HepG2 (cell line): ENCODE results near the gene RCC2. TPM values are rescaled to one million over a fixed set of nuclear protein-coding genes. Genes with fewer than 3 reads are reported as not detected.

Source experiments
- ATAC-seq: fragments of 200-7000 bp; cut with Tn5 transposase; 3 replicates; pipeline ENCODE4 v1.9.1; 2020; ENCODE audit warnings: mild to moderate bottlenecking, moderate library complexity
- BruUV-seq: library from RNA; stranded (reverse); fragments of 400-500 nt; replicated peaks from 2 replicates; lab custom pipeline; 2021; lab: Mats Ljungman, UMichigan
- CTCF ChIA-PET: fragments of 300-600 bp; formaldehyde crosslinking; extraction: SDS; loops from one replicate; lab custom pipeline; 2021; ENCODE audit warnings: low total read pairs, inconsistent platforms, low intra/inter-chr PET ratio; lab: Yijun Ruan, JAX
- POLR2A ChIA-PET: fragments of 350-600 bp; sonication (Branson Sonifier 250); formaldehyde crosslinking; loops from one replicate; lab custom pipeline; 2020; ENCODE audit warnings: antibody characterized with exemption, inconsistent platforms; lab: Yijun Ruan, JAX
- DNase-seq: peaks from one replicate; pipeline ENCODE4 v3.0.0-alpha.2; 2015; ENCODE audit warnings: low spot score
- FAIRE-seq: peaks from 3 replicates; lab custom pipeline; 2011; peaks lifted over from hg19 to GRCh38; lab: Jason Lieb, UNC
- H2AFZ ChIP-seq: one replicate; pipeline ENCODE4 v1.6.1; 2011; ENCODE audit warnings: low read length, inconsistent platforms
- H3K27ac ChIP-seq: fragments of 300-600 bp; 3 replicates; pipeline ENCODE4 v1.8.0; 2011; ENCODE audit warnings: mixed run types, mild to moderate bottlenecking, mixed read lengths, low read length, inconsistent platforms; ENCODE audit not compliant: insufficient read depth; ENCODE audit errors: extremely low read length
- H3K27me3 ChIP-seq, 2 experiments: fragments of 200-600 bp in 1 of 2; 2 replicates in 1 of 2; 3 replicates in 1 of 2; pipeline versions ENCODE4 v1.6.0 to v1.8.0; 2011; ENCODE audit warnings: low read length in 2 of 2, mild to moderate bottlenecking in 2 of 2, moderate library complexity in 2 of 2, inconsistent platforms in 1 of 2; ENCODE audit not compliant: insufficient read depth in 2 of 2, control insufficient read depth in 1 of 2
- H3K36me3 ChIP-seq, 2 experiments: fragments of 200-600 bp in 1 of 2; replicated peaks in 1 of 2; 2 replicates in 1 of 2; 3 replicates in 1 of 2; pipeline versions ENCODE4 v1.5.1 to v1.8.0; 2011; ENCODE audit warnings: low read length in 2 of 2, inconsistent platforms in 1 of 2; ENCODE audit not compliant: insufficient read depth in 2 of 2, control insufficient read depth in 1 of 2
- H3K4me1 ChIP-seq: 2 replicates; pipeline ENCODE4 v1.5.1; 2012; ENCODE audit warnings: low read length, inconsistent platforms; ENCODE audit not compliant: insufficient read depth
- H3K4me2 ChIP-seq: 2 replicates; pipeline ENCODE4 v1.6.0; 2011; ENCODE audit warnings: low read depth, low read length, inconsistent platforms
- H3K4me3 ChIP-seq, 3 experiments: fragments of 200-600 bp in 1 of 3; sonication (generic), shearing (Covaris generic) in 1 of 3; replicated peaks in 1 of 3; 2 replicates each; pipeline ENCODE4 v1.5.1; 2011 to 2016; ENCODE audit warnings: low read length in 3 of 3, inconsistent platforms in 2 of 3, low read depth in 2 of 3, mild to moderate bottlenecking in 2 of 3, control low read depth in 1 of 3, mixed read lengths in 1 of 3; ENCODE audit not compliant: insufficient read depth in 1 of 3
- H3K79me2 ChIP-seq: one replicate; pipeline ENCODE4 v1.6.1; 2011; ENCODE audit warnings: low read length, inconsistent platforms; ENCODE audit not compliant: insufficient read depth
- H3K9ac ChIP-seq: 2 replicates; pipeline ENCODE4 v1.6.0; 2011; ENCODE audit warnings: mild to moderate bottlenecking, low read depth, low read length, inconsistent platforms; ENCODE audit not compliant: insufficient read depth
- H3K9me3 ChIP-seq: 2 replicates; pipeline ENCODE4 v1.5.1; 2012; ENCODE audit warnings: mild to moderate bottlenecking, low read length
- H4K20me1 ChIP-seq: 2 replicates; pipeline ENCODE4 v1.6.0; 2011; ENCODE audit warnings: inconsistent platforms, mild to moderate bottlenecking, low read length, moderate library complexity; ENCODE audit not compliant: insufficient read depth
- NKX3-1 ChIP-seq: sonication (generic); formaldehyde crosslinking; IDR thresholded peaks from 2 replicates; pipeline ENCODE4 v1.5.0; 2020; ENCODE audit warnings: missing genetic modification reagents
- ZNF629 ChIP-seq: sonication (generic); formaldehyde crosslinking; conservative IDR thresholded peaks from 2 replicates; pipeline ENCODE4 v1.5.0; 2020; ENCODE audit warnings: missing genetic modification reagents
- WGBS: methylation state at CpG from one replicate; pipeline ENCODE4 v1.1.6; 2017; ENCODE audit warnings: low lambda C conversion rate; 5-methylcytosine and 5-hydroxymethylcytosine counted together
- in situ Hi-C: cut with HindIII; loops from 2 replicates; pipeline ENCODE4 v1.10.0; 2017; ENCODE audit warnings: low pct_unique_long_range_greater_than_20kb; ENCODE audit not compliant: extremely low pct_ligation_motif_present
- intact Hi-C: fragments of 100-400 bp; cut with micrococcal nuclease; formaldehyde crosslinking; loops from one replicate; pipeline ENCODE4 v1.10.0; 2022; ENCODE audit not compliant: unreplicated experiment
- polyA plus RNA-seq, 8 experiments: library from polyadenylated mRNA; depleted of rRNA in 3 of 8; stranded (reverse) in 7 of 8; unstranded in 1 of 8; fragments of >200 nt; fragmentation: Illumina TruSeq in 4 of 8; extraction: Trizol in 4 of 8; gene quantifications; 2 replicates each; pipeline versions ENCODE4 v1.2.1 to v1.2.3, GENCODE V29; 2011 to 2016; ENCODE audit warnings: low read depth in 4 of 8, missing spikeins in 1 of 8, mixed read lengths in 1 of 8; ENCODE audit not compliant: insufficient read depth in 1 of 8
- total RNA-seq, 5 experiments: library from RNA; depleted of rRNA; stranded (reverse); fragments of >200 nt; fragmentation: Illumina TruSeq; extraction: Trizol; gene quantifications; 2 replicates each; pipeline ENCODE4 v1.2.3, GENCODE V29; 2016; ENCODE audit warnings: low read depth in 1 of 5

The RCC2 gene
- total and polyA plus RNA-seq, 2 of the 13 experiments (the other 11 are each of a cell fraction or from before 2014, with no cell fraction given): 20.5 to 55.8 TPM

GRCh38 chr1:17358557-17358956 lies 80.9 kb downstream of the RCC2 start:
- Histone ChIP-seq H2AFZ (no peak overlapping the region), H3K36me3 (no peaks in the 10 kb centered on the region), H3K4me1 (no peaks in the 10 kb centered on the region), H3K27me3 (peaks cover 2 to 24% of the 10 kb centered on the region in 2 experiments; a peak in 3 of 5 replicates), H3K27ac (no peak overlapping the region), H3K9ac (no peak overlapping the region), H3K4me2 (no peak overlapping the region), H3K4me3 (no peak overlapping the region), H3K9me3 (no peaks in the 10 kb centered on the region), H4K20me1 (no peaks in the 10 kb centered on the region), H3K79me2 (no peaks in the 10 kb centered on the region)
- peak; percentile 57 for TF ChIP-seq ZNF629 (CRISPR knock-in tag)
- no peak for TF ChIP-seq NKX3-1 (CRISPR knock-in tag)
- BruUV-seq: no TSS peak
- intact Hi-C loops: no loop called here
- DNase-seq: no peak
- no peak for ATAC-seq
- no peak for FAIRE-seq
- in situ Hi-C loops: no loop called here
- 42% methylated on average over 4 of the region's 4 CpGs for WGBS
- ChIA-PET CTCF (no interaction called here), POLR2A (no interaction called here)

Other genes starting within 250 kb of the RCC2 start
- gene PADI1, start 234.5 kb downstream of the RCC2 start, total RNA-seq (2016; rRNA removed; fragmentation: Illumina TruSeq; extraction: Trizol): not detected in 2 replicates
- gene PADI1, start 234.5 kb downstream of the RCC2 start, polyA plus RNA-seq (2011; rRNA removed): not detected in 2 replicates
- gene PADI3, start 190.6 kb downstream of the RCC2 start, total RNA-seq (2016; rRNA removed; fragmentation: Illumina TruSeq; extraction: Trizol): not detected in 2 replicates
- gene PADI3, start 190.6 kb downstream of the RCC2 start, polyA plus RNA-seq (2011; rRNA removed): not detected in 2 replicates
- 0.04 TPM in 1 of 2 replicates, not detected in the other for gene PADI4, start 131.5 kb downstream of the RCC2 start, total RNA-seq (2016; rRNA removed; fragmentation: Illumina TruSeq; extraction: Trizol)
- 0.04 TPM in 1 of 2 replicates, not detected in the other for gene PADI4, start 131.5 kb downstream of the RCC2 start, polyA plus RNA-seq (2011; rRNA removed)
- gene PADI6, start 67.5 kb downstream of the RCC2 start, total RNA-seq (2016; rRNA removed; fragmentation: Illumina TruSeq; extraction: Trizol): not detected in 2 replicates
- not detected in 2 replicates for gene PADI6, start 67.5 kb downstream of the RCC2 start, polyA plus RNA-seq (2011; rRNA removed)
- 26.2 and 46.5 TPM in 2 replicates for gene ARHGEF10L, start 100.0 kb upstream of the RCC2 start, total RNA-seq (2016; rRNA removed; fragmentation: Illumina TruSeq; extraction: Trizol)
- 78.3 and 107 TPM in 2 replicates for gene ARHGEF10L, start 100.0 kb upstream of the RCC2 start, polyA plus RNA-seq (2011; rRNA removed)